Adrenal gland (tissue), 5 donors: ENCODE measurements around the gene NHERF1.

ENCODE experiments used
- CTCF ChIP-seq, 6 experiments: fragments of 450-650 bp in 4 of 6; fragments of 200-600 bp in 2 of 6; sonication (generic) in 1 of 6; IDR thresholded peaks; 1 replicate in 5 of 6; 2 replicates in 1 of 6; pipeline versions ENCODE4 v1.5.1 to v1.8.0; 2016 to 2021; ENCODE audit warnings: antibody characterized with exemption in 6 of 6, mild to moderate bottlenecking in 2 of 6, moderate library complexity in 1 of 6
- POLR2A ChIP-seq, 2 donors: fragments of 450-650 bp; IDR thresholded peaks; one replicate each; pipeline ENCODE4 v1.6.1; 2017; ENCODE audit warnings: antibody characterized with exemption in 2 of 2, mild to moderate bottlenecking in 2 of 2, moderate library complexity in 1 of 2
- donor health status: DM: no; HTN: no; CAD: no.

GRCh38 chr17:74761931-74762330 lies 13.5 kb downstream of the NHERF1 start:
- TF ChIP-seq CTCF (IDR thresholded peaks at IDR 0.05): no peak
- TF ChIP-seq POLR2A (IDR thresholded peaks at IDR 0.05): no peak
